SK-N-SH treated with all-trans-retinoic acid at 6 μM for 48 hours (cell line): ENCODE results near the gene SKA3.

Source experiments
- BACH2 ChIP-seq: fragments of 250-450 bp; sonication (Bioruptor Pico); IDR thresholded peaks from 2 replicates; pipeline ENCODE4 v1.9.0; 2021; ENCODE audit warnings: mild to moderate bottlenecking, borderline replicate concordance
- SNAI2 ChIP-seq: fragments of 250-450 bp; sonication (Bioruptor Pico); IDR thresholded peaks from 2 replicates; pipeline ENCODE4 v1.5.0; 2020; ENCODE audit warnings: mild to moderate bottlenecking, moderate library complexity
- ZC3H10 ChIP-seq: fragments of 250-450 bp; sonication (Bioruptor Pico); IDR thresholded peaks from 2 replicates; pipeline ENCODE4 v1.5.1; 2021; ENCODE audit warnings: mild to moderate bottlenecking, moderate library complexity
- ZNF565 ChIP-seq: fragments of 450-650 bp; formaldehyde crosslinking; conservative IDR thresholded peaks from 2 replicates; pipeline ENCODE4 v1.5.0; 2020; ENCODE audit warnings: low read depth, mild to moderate bottlenecking, moderate library complexity

GRCh38 chr13:21218351-21219035 lies 42.1 kb upstream of the SKA3 start:
- TF ChIP-seq SNAI2 (no peak), BACH2 (CRISPR knock-in tag) (no peak), ZC3H10 (CRISPR knock-in tag) (no peak), ZNF565 (no peak)
